GM21360 (cell line): ENCODE results near the gene GRK5.

Experiments used
- ATAC-seq: cut with Tn5 transposase; IDR thresholded peaks from one replicate; pipeline ENCODE4 v1.9.1; 2021; ENCODE audit warnings: mild to moderate bottlenecking, moderate library complexity; ENCODE audit not compliant: unreplicated experiment

GRK5 gene

GRCh38 chr10:119374236-119374635, 166.9 kb downstream of the GRK5 start:
- ATAC-seq = no peak

- no peak for ATAC-seq
Observed at GRCh38 chr10:119375574-119376272, 168.4 kb downstream of the GRK5 start.

GRCh38 chr10:119377451-119377957, 170.1 kb downstream of the GRK5 start:
- no peak for ATAC-seq

GRCh38 chr10:119377958-119378736, 170.8 kb downstream of the GRK5 start:
- ATAC-seq = no peak

- ATAC-seq = no peak
Observed at GRCh38 chr10:119378737-119379067, 171.3 kb downstream of the GRK5 start.

GRCh38 chr10:119379466-119380071, 172.2 kb downstream of the GRK5 start:
- ATAC-seq = no peak

DNA sequence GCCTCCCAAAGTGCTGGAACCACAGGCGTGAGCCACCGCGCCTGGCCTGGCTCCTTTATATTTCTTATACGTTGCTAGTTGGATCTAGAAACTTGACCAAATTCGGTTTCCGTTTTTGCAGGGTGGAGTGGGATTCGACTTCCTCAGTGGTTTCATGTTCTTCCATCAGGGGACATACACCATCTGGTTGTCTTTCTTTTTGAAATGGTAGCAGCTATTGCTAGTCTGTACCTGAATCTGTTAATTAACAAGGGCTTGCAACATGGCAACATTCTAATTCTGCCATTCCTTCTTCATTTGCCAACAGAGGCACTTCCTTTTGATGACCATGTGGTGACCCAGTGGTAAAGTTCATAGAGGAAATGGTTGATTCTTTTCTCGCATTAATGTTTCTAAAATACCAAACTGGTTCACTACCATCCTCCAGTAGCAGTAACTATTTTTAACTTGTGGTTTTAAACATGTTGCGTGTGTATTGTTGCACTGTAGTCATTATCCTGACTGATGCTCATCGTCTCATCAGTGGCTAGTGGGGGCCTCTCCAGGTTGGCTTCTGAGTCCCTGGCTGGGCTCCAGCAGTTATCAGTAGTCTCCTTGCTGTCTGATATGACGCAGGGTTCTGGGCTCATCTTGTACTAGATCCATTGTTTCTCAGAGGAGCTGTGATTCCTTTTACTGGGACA, 175.9 kb downstream of the GRK5 start:
- no peak for ATAC-seq

DNA sequence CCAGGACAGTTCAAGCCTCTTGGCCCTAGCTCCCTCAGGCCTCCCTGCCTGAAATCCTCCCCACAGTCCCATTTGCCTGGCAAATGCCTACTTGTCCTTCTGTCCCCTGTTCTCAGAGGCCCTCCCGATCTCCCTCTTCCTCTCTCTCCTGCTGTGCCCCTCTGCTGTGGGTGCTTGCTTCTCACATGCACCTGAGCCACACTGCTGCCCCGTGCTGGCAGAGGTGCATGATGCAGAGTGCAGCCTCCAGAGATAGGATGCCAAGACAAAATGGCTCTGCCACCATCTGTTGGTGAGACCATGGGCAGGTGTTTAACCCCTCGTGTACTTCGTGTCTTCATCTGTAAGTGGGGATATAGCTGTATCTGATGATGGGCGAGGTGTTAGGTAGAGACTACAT, 176.8 kb downstream of the GRK5 start:
- no peak for ATAC-seq

- ATAC-seq = no peak
Observed at GRCh38 chr10:119386666-119387065, 179.3 kb downstream of the GRK5 start.

DNA sequence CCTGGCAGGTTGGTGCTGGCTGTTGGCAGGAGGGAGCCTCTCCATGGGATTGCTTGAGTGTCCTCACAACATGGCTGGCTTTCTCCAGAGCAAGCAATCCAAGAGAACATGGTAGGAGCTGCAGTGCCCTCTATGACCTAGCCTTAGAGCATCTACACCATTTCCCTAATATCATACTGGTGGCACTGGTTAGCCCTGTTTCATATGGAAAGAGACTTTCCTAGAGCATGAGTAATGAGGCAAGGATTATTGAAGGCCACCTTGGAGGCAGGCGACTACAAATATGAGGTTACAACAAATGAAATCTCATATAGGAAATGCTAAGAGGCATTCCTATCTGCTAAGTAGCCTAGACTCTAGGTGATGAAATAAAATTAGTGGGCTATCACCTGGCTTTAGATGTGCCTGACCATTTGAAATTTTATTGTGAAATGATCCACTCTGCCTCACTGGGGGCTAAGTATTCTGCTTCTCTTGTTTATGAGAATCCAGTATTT, 181.5 kb downstream of the GRK5 start:
- no peak for ATAC-seq

DNA sequence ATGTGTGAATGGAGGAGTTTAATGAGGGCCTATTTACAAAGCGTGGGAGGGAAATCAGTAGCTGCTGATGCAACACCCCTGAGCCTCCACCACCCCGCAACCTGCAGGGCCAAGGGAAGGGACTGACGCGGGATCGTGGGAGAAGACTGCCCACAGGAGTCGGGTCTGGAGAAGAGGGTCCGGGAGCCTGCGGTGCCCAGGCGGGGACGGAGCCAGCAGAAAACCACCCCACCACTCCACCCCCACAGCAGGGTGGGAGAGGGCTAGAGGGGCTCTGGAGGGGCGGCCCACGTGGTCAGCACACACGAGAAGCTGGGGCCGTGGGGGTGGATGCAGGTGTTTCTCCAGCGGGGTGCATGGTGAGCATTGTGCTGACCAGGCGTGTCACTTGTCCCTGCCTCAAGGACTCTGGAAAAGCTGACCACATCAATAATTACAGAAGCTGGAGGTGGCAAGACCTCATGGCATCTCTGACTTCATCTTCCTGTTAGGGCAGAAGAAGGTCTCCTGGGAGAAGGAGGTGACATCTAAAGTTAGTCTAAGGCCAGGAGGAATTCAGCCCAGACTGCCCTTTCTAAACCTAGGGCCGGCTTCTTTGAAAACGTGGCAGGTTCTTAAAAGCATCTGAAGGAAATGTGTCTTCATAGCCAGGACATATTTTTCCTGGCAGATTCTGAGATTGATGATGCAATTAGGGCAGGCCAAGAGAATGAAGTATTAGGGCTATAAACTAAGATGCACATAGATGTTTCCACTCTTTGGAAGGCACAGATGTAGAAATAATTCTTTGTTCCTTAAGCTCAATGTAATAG, 184.3 kb downstream of the GRK5 start:
- ATAC-seq = no peak

- ATAC-seq = no peak
Observed at GRCh38 chr10:119393019-119393418, 185.6 kb downstream of the GRK5 start.

- no peak for ATAC-seq
Observed at GRCh38 chr10:119393421-119393820, 186.1 kb downstream of the GRK5 start.

DNA sequence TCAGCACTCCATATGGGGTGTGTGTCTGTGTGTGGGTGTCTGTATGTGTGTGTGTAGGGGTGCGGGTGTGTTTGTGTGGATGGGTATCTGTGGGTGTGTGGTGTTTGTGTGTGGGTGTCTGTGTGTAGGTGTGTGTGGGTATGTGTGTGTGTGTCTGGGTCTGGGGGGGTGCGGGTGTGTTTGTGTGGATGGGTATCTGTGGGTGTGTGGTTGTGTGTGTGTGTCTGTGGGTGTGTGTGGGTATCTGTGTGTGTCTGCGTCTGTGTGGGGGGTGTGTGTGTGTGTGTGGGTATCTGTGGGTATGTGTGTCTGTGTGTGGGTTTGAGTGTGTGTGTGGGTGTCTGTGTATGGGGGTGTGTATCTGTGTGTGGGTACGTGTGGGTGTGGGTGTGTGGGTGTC, 186.5 kb downstream of the GRK5 start:
- no peak for ATAC-seq

DNA sequence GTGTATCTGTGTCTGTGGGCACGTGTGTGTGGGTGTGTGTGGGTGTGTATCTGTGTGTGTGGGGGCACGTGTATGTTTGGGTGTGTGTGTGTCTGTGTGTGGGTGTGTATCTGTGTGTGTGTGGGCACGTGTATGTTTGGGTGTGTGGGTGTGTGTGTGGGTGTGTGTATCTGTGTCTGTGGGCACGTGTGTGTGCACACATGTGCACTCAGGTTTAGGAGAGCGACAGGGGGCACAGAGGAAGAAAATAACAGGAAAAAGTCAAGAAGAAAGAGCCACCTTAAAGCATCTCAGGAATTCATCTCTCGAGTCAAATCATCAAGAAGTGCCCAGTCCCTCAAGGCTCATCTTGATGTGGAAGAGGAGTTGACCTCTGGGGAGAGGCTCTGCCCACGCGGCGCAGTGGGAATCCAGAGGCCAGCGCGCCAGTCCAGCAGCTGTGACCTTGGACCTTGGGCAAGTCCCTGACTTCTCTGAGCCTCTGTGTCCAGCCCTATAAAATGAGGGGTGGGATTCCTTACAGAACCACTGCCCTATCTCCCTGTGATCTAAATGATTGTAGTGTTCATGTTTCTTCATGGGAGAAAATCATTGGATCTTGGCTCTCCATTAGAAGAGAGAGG, 187.4 kb downstream of the GRK5 start:
- no peak for ATAC-seq

GRCh38 chr10:119395280-119396007, 188.1 kb downstream of the GRK5 start:
- no peak for ATAC-seq

GRCh38 chr10:119396008-119396708, 188.8 kb downstream of the GRK5 start:
- no peak for ATAC-seq

- ATAC-seq = no peak
Observed at GRCh38 chr10:119396709-119397071, 189.3 kb downstream of the GRK5 start.

GRCh38 chr10:119397416-119397815, 190.0 kb downstream of the GRK5 start:
- no peak for ATAC-seq
